Brain microvascular endothelial cell (primary cell): ENCODE results near the gene ERC1.
A peak's percentile ranks its signal among the peaks of the same experiment; 100 is the strongest.

Source experiments
- DNase-seq: peaks from one replicate; pipeline ENCODE4 v3.0.0-alpha.2; 2020
- H3K27ac ChIP-seq: fragments of 250-450 bp; sonication (Bioruptor Pico); 2 replicates; pipeline ENCODE4 v1.5.1; 2020; ENCODE audit warnings: mild to moderate bottlenecking, moderate library complexity
- H3K27me3 ChIP-seq: fragments of 250-450 bp; sonication (Bioruptor Pico); replicated peaks from 2 replicates; pipeline ENCODE4 v1.5.1; 2020; ENCODE audit warnings: mild to moderate bottlenecking
- H3K36me3 ChIP-seq: fragments of 250-450 bp; sonication (Bioruptor Pico); replicated peaks from 2 replicates; pipeline ENCODE4 v1.5.1; 2020; ENCODE audit warnings: mild to moderate bottlenecking
- H3K4me3 ChIP-seq: 2 replicates; pipeline ENCODE4 v1.5.1; 2011; ENCODE audit warnings: low read depth, mild to moderate bottlenecking, control low read depth, low read length, moderate library complexity
- CTCF ChIP-seq: IDR thresholded peaks from 2 replicates; pipeline ENCODE4 v1.5.1; 2011; ENCODE audit warnings: low read depth, mild to moderate bottlenecking, moderate library complexity, low read length, control low read depth, inconsistent platforms; ENCODE audit errors: missing control alignments
- in situ Hi-C: cut with HindIII; loops from 2 replicates; pipeline ENCODE4 v1.10.0; 2017; ENCODE audit warnings: low sequenced_read_pairs, low pct_ligation_motif_present

ERC1 gene

GRCh38 chr12:1297206-1297605, 306.2 kb downstream of the ERC1 start:
- in situ Hi-C loops, result no loop called here
- no peak overlapping the region for H3K4me3 ChIP-seq
- no peak overlapping the region for H3K27ac ChIP-seq
- TF ChIP-seq CTCF, result no peak
- H3K36me3 ChIP-seq, result no peaks in the 10 kb centered on the region
- no peaks in the 10 kb centered on the region for H3K27me3 ChIP-seq
- DNase-seq, result no peak

GRCh38 chr12:1297639-1298175, 306.7 kb downstream of the ERC1 start:
- no peak overlapping the region for H3K4me3 ChIP-seq
- no peaks in the 10 kb centered on the region for H3K36me3 ChIP-seq
- in situ Hi-C loops, result no loop called here
- no peak overlapping the region for H3K27ac ChIP-seq
- DNase-seq, result peak; percentile 18
- TF ChIP-seq CTCF, result no peak
- H3K27me3 ChIP-seq, result no peaks in the 10 kb centered on the region

- no peak overlapping the region for H3K4me3 ChIP-seq
- in situ Hi-C loops, result no loop called here
- DNase-seq, result no peak
- no peak for TF ChIP-seq CTCF
- H3K36me3 ChIP-seq, result no peaks in the 10 kb centered on the region
- no peak overlapping the region for H3K27ac ChIP-seq
- no peaks in the 10 kb centered on the region for H3K27me3 ChIP-seq
These were observed 309.4 kb downstream of the ERC1 start for GRCh38 chr12:1300460-1300859.

- DNase-seq, result no peak
- no peak overlapping the region for H3K4me3 ChIP-seq
- in situ Hi-C loops, result no loop called here
- H3K36me3 ChIP-seq, result no peaks in the 10 kb centered on the region
- no peak for TF ChIP-seq CTCF
- no peak overlapping the region for H3K27ac ChIP-seq
- H3K27me3 ChIP-seq, result no peaks in the 10 kb centered on the region
These were observed 311.3 kb downstream of the ERC1 start for GRCh38 chr12:1302201-1302870.

GRCh38 chr12:1305063-1305434, 314.0 kb downstream of the ERC1 start:
- Histone ChIP-seq H3K36me3 (no peaks in the 10 kb centered on the region), H3K4me3 (no peak overlapping the region), H3K27me3 (no peaks in the 10 kb centered on the region), H3K27ac (no peak overlapping the region)
- no peak for DNase-seq
- TF ChIP-seq CTCF, result no peak
- in situ Hi-C loops, result no loop called here
